AG20443 (cell line): ENCODE measurements around the gene TRRAP.
"Not testable (repeated sequence)": the region's sequence is repeated elsewhere in the genome, so short reads cannot be mapped to it uniquely, and the experiment has no call there.

ENCODE experiments used
- DNase-seq: peaks from one replicate; pipeline ENCODE4 v3.0.0; 2012; ENCODE audit warnings: low spot score, mixed read lengths

TRRAP gene

DNA sequence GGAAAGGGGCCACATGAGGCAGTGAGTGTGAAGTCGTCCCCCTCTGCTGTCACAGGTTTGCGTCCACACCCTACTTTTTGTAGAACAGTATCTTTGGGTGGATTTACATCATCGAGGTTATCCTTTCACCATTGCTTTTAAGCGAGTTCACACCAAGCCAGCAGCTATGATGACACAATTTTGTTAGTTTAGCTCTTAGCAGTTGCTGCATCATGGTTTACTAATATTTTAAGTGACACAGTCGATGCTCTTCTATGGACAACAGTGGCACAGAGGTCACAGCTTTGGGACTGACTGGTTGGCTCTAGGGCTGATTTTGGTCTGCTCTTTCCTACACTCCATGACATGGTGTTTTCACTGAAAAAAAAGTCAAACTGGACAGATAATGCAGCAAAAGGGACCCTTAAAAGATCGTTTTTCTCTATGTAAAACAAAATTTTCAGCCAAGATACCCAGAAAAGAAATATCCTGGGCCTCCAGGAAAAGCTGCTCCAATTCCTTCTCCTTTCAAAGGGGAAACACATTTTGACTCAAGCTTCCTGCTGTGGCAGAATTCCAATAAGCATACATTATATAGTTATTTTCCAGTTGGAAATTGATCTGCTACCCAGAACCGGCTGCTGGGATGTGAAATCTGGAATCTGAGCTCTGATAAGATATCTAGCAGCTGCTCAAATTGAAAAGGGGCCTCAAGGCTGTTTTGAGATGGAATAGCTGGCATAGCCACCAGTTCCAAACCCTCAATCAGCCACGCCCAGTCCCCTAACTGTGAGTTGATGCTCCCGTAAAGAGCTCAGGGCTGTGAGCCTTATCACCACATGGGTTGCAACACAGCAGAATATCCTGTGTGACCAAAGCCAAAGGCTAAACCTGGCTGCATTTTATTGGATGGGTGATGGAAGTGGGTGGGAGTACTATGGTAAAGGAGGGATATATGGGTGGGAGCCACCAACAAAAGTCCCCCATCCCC lies 151.4 kb downstream of the TRRAP start:
- no peak for DNase-seq

DNA sequence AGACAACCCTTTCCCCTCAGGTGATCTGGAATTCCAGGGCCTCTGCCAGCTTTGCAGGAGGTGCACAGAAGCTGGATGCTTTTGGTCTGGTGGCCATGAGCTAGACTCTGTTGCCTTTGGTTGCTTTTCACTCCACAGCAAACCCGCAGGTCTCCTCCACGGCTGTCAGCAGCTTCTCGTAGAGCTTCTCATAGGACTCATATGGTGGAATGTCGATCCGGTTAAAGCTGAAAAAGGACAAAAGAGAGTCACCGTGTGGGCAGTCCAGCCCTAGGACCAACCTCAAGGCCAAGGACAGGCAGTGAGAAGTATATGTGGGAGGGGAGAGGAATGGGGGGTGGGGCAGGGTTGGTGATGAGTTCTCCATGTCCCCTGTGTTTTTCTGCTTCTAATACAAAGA lies 152.1 kb downstream of the TRRAP start:
- no peak for DNase-seq

DNA sequence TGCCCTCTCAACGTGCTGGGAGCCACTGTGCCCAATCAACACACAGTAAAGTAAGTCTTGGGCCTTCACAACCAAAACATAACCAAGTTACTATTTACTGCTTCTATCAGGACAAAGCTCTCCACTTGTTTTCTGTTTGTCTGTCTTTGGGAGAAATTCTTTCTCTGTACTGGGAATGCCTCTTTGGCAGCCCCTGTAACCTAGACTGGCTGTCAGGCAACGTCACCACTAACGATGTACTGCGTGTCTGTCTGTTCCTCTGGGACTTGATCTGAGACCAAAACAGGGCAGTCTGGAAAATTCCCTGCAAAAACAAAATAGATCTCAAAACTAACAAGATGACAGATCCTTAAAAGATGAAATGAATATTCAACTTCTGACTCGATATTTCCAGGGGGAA lies 152.6 kb downstream of the TRRAP start:
- DNase-seq: peak; percentile 56

DNA sequence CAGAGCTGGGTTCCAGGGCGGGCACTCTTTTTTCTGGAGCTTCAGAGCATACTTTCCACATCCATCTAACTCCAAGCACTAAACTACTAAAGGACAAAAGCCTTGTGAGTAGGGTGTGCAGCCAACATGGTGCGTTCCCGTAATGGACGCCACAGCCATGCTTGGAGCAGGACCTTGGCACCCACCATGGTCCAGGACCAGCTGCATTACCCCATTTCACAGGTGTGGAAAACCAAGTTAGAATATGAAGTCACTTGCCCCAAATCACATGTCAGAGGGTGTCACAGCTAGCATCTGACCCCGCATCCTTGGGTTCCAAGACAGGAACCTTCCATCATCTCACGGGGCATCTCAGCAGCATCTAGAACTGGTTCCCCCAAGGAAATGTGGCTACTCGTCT lies 153.2 kb downstream of the TRRAP start:
- DNase-seq: no peak

DNA sequence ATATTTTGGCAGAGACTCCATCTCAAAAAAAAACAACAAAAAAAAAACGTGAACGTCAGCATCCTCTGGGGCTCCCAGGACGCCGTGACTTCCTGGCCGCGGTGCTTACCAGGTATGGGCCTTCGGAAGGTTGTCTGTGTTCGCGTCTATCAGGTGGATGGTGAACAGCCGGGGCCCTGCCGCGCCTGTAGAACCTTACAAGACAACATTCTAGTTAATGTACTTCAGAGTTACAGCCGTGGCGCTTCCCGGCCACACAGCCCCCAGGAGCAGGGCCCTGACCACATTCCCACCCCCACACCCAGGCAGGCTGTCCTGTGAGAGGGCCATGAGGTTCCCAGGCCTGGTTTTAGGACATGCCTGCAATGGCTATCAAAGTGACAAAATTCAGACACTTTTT lies 154.6 kb downstream of the TRRAP start:
- no peak for DNase-seq

DNA sequence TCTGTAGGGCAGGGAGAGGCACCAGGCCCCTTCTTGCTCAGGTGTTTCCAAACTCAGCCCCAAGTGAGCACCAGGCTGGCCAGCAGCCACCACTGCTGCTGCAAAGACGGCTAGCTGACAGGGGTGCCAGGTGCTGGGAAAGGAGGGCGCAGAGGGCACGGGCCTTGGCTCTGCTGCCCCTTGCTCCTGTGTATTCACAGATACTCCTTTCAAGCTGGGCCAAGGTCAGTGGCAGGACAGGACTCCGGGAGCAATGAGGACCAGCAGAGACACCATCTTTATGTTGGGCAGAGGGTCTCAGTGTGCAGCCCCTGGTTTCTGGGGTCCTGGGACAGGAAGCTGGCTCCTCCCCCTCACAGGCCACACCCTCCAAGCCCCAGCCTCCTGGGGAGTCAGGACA lies 155.4 kb downstream of the TRRAP start:
- no peak for DNase-seq

DNA sequence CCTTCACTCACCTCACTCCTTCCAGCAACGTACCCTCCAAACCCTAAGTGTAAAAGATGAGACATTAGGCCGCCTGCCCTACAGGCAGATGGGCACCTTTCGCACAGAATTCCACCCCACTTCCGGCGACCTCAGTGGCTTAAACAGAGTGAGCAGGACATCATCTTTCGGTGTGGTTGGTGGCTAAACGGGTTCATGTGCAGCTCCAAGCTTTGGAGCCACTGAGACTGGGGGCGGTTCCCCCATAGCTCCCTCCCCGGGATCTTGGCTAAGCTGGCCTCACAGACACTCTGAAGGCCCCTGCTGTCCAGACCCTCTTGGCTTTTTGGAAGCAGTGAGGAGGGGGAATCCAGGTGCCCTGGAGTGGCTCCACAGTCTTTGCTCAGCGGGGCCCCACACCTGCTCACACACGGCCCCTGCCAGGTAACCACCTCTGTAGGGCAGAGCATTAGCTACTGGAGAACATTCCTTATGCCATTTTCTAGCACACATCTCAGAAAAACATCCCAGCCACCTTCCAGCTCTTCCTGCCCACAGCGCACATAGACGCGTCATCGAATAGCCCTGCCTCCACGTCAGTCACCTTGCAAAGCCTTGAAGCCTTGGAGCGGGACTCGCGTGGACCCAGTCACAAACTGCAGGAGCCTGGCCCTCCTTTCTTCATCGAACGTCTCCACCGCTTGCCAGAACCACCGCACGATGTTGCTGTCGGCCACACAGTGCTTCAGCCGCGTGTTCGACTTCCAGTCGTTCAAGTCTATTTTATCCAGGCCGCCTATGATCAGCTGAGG lies 156.8 kb downstream of the TRRAP start:
- no peak for DNase-seq

DNA sequence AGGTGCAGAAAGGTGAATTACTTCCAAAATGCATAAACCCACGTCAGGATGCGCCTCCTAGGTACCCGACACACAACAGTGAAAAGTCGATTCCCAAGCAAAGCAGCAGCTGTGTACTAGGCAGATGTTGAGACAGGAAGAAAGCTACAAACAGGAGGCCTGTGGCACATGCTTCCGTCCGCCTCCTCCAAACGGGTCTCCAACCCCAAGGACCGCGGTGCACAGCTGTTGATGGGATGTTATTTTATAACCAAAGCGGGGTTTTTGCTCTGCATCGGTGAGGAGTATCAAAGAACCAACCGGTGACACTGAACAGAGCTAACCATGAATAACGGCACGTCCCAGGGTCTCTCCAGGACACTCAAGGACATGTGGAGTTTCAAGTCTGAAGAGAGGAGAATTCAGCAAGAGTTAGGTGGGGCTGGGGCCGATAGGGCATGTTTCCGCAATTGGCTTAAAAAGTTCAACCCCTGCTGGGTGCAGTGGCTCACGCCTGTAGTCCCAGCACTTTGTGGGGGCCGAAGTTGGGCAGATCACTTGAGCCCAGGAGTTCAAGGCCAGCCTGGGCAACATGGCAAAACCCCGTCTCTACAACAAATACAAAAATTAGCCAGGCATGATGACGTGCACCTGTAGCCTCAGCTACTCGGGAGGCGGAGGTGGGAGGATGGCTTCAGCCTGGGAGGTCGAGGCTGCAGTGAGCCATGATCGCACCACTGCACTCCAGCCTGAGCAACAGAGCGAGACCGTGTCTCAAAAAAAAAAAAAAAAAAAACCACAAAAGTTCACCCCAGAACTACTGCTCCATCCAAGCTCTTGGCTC lies 157.6 kb downstream of the TRRAP start:
- no peak for DNase-seq

DNA sequence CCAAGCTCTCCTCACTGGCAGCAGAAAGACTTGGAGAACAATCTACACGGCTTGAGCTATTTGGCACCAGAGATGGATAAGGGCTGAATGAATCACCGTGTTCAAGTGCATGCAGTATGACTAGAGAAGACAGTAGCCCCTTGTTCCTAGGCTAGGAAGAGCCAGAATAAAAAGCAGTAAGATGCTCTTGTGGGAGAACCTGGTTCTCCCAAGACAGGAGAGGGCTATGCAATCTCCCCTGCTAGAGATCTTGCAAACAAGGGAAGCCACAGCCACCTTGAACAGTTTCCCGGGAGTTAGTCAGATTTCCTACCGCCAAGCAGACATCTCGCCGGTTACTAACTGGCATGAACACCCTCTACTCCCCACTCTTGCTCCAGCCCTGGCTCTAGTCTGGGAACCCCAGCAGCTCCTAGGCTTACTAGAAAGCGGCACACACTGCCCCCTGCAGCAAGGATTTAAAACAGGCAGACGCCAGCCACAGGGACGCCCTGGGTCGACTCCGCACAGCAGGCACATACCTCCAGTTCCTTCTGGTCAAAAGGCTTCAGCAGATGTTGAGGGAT lies 158.3 kb downstream of the TRRAP start:
- DNase-seq: peak; percentile 70

DNA sequence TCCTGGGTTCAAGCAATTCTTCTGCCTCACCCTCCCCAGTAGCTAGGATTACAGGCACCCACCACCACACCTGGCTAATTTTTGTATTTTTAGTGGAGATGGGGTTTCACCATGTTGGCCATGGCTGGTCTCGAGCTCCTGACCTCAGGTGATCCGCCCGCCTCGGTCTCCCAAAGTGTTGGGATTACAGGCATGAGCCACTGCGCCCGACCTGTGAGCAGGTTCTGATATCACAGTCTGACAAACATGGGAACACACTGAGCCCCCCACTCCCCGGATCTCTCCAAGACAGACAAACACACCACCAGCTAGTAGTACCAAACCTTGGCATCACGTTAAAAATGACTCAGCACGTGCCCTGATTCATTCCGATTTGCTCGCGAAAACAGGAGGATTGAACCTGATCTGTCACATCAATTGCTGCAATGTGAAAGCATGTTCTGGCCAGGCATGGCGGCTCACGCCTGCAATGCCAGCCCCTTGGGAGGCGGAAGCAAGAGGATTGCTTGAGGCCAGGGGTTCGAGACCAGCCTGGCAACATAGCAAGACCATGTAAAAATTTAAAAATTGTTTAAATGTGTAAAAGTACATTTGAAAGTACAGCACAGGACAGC lies 159.1 kb downstream of the TRRAP start:
- no peak for DNase-seq

DNA sequence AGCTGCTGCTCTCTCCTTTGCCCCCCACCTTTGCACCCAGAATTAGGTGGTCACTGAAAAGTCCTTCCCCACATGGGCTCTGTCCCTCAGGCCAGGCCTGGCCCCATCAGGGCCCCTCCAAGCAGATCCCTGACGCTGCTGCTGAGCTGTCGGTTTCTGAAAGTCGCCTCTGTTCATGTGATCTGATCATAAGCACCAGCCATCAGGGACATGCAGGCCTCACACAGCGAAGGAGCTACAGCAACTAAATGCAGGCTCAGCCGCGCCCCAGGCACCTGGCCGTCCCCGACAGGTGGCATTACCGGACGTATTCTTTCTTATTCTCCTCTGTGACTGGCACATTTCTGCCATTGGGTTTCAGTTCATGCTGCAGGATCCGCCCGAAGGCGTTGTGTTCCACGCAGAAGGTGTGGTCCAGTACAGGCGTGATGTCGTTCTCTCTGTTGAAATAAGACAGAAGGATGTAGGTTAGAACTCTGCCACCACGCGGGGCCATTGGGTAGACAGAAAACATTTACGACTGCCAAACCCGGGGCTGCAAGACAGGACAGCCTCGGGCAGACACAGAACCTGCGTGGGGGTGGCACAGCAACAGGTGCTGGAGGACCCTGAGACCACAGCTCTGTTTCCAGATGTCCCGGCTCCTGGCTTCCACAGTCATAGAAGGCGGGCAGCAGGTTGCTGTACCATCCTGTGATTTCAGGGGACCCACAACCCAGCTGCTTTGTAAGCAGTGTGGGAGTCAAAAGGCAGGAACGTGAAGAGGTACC lies 159.9 kb downstream of the TRRAP start:
- DNase-seq: no peak

DNA sequence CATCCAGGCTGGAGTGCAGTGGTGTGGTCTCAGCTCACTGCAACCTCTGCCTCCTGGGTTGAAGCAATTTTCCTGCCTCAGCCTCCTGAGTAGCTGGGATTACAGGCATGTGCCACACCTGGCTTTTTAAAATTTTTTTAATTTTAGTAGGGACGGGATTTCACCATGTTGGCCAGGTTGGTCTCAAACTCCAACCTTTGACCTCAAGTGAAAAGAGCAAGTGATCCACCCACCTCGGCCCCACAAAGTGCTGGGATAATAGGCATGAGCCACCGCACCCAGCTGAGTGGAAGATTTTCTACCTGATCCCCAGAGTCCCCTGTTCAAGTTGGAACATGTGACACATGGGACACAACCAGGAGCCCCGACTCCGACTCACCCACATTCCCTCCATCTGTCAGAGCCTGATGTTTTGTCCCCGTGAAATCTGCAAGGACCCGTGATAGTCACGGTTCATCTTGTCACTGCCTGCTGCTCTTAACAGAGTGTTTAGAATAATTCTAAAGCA lies 161.1 kb downstream of the TRRAP start:
- DNase-seq: no peak

DNA sequence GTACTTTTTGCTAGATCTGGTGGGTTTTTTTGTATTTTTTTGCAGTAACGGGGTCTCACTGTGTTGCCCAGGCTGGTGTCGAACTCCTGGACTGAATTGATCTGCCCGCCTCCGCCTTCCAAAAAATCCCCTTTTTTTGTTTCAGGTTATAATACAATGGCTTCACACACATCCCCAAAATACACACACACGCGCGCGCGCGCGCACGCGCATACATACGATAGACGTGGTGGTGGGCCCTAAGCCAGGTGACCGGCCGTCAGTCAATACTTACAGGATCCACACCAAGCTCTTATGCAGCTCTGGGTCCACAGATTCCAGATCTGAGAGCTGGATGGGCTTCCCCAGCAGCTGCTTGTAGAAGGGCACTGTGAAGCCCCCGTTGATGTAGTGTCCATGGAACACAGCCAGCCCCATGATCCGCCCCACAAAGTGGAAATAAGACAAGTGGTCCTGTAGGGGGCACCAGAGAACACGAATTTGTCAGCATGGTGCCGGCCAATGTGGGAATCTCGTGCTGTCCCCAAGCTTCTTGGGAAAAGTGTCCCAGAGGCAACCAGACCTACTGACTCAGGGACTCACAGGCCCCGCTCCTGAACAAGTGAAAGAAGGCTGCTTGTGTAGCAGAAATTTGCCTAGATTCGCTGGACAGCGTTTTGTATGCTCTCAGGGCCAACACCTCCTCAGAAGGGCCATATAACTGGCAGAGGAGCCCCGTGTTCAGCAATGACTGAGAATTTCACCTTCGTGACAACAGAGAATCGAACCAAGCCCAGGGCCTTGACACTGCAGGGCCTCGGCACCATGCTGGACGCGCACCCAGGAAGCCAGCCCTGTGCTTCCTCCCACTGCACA lies 162.0 kb downstream of the TRRAP start:
- DNase-seq: peak; percentile 93

DNA sequence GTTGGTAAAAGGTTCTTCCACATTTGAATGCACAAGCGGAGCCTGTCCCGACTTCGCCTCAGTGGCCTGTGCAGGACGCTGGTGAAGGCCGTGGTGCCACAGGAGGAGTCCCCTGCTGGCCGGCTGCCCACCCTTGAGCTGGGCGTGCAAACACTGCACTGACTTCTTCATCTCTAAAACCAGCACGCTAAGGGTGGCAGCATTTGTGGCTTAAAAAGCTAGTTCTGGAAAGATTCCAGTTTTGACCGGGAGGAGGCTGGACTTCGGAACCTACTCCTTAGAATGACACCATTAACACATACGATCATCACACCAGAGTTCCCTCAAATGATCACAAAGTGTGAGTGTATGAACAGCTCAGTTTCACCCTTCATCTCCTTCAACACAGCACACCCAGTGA lies 163.2 kb downstream of the TRRAP start:
- DNase-seq: no peak

DNA sequence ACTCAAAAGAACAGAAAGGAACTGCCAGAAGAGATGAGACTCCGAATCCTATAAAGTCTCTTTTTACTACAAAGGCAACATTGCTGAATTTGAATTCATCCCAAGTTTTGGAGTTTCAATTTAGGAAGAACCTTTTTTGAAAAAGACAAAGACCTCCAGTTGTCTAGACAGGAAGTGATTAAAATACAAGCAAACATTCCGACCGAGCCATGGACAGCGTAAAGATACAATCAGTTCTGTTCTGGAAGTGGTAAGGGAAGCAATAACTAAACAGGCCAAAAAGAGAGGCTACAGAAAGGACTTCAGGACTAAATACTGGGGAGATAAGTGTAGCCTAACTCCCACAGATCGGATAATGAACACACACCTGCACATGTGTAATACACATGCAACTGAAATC lies 164.6 kb downstream of the TRRAP start:
- no peak for DNase-seq

DNA sequence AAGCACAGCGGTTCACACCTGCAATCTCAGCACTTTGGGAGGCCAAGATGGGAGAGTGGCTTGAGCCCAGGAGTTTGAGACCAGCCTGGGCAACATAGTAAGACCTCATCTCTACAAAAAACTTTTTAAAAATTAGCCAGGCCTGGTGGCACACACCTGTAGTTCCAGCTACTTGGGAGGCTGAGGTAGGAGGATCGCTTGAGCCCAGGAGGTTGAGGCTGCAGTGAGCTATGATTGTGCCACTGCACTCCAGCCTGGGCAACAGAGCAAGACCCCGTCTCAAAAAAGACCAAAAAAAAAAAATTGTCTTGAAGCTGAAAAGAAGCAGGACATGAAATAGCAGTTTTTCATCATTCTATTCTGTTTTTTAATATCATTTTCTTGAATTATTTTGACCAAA lies 166.5 kb downstream of the TRRAP start:
- DNase-seq: not testable (repeated sequence)

DNA sequence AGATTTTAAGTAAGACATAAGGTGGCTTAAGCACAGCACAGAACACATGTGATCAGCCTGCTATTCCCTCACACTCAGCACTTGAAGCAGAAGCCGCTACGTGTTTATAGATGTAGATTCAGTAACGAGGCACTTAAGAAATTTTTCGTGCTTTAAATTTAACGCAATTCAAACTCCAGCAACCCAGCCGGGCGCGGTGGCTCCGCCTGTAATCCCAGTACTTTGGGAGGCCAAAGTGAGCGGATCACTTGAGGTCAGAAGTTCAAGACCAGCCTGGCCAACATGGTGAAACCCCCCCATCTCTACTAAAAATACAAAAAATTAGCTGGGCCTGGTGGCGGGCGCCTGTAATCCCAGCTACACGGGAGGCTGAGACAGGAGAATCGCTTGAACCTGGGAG lies 167.9 kb downstream of the TRRAP start:
- DNase-seq: not testable (repeated sequence)

DNA sequence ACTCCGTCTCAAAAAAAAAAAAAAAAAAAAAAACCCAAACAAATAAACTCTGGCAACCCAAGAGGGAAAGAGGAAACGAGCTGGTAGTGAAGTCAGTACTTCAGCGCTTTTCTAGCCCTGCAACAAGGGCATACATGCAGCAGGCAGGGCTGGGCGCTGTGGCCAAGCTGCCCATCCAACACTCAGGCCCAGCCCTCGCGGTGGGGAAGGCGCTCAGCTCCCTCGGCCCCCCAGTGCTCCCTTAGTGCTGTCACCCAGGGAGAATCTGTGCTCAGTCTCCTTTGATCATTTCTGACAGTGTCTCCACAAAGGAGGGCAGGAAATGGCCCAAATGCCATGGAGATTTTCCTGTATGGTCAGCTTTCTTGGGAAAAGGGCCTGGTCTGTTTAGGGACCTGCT lies 168.4 kb downstream of the TRRAP start:
- no peak for DNase-seq

DNA sequence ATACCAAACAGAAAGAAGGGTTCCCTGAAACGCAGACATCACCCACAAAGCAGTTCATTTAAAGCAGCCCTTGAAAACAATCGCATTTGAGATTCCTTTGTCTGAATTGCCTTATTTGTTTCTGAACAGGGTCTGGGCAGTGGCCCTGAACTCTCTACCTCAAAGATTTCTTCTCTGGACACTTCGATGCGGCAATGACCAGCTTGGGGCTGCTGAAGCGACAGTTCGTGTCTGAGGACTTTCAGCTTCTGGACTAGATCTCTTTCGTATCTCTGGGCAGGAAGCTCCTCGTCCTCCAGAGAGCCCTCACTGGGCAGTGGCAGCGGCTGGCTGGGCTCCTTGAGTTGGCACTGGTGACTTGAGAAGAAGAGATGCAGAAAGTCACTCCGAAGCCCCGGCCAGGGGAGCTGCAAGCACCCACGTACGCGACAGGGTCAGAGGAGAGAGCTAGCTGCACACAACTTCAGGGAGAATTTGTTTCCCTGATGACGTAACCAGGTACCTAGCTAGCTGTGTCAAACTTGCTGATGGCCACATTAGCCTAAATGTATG lies 169.3 kb downstream of the TRRAP start:
- no peak for DNase-seq
